Measurements from ENCODE around the gene BLVRB. TPM values are rescaled to one million over a fixed set of nuclear protein-coding genes. Genes with fewer than 3 reads are reported as not detected.

BLVRB gene
- total and polyA plus RNA-seq, 7 donors, result 74.1 to 204 (median 167) TPM

- Histone ChIP-seq H3K9me3 (no peaks in the 10 kb centered on the region), H3K27ac (peak overlapping the region; percentile 34), H3K4me1 (peaks cover 12% of the 10 kb centered on the region), H3K4me3 (no peak overlapping the region), H3K36me3 (ENCODE audit: insufficient read depth in 1 of 2, low read depth in 1 of 2) (peaks cover 0 to 16% of the 10 kb centered on the region in 2 donors), H3K27me3 (ENCODE audit: insufficient read depth in 3 of 3, low read length in 2 of 3) (no peaks in the 10 kb centered on the region)
- peak; percentile 32 to 64 for DNase-seq
- intact Hi-C loops (cut with DNase I), result no loop called here
- ATAC-seq, result no peak
- WGBS, 3 donors, result 74 to 80% (median 75%) methylated on average over 7 of the region's 7 CpGs
- TF ChIP-seq, protein P1, sequence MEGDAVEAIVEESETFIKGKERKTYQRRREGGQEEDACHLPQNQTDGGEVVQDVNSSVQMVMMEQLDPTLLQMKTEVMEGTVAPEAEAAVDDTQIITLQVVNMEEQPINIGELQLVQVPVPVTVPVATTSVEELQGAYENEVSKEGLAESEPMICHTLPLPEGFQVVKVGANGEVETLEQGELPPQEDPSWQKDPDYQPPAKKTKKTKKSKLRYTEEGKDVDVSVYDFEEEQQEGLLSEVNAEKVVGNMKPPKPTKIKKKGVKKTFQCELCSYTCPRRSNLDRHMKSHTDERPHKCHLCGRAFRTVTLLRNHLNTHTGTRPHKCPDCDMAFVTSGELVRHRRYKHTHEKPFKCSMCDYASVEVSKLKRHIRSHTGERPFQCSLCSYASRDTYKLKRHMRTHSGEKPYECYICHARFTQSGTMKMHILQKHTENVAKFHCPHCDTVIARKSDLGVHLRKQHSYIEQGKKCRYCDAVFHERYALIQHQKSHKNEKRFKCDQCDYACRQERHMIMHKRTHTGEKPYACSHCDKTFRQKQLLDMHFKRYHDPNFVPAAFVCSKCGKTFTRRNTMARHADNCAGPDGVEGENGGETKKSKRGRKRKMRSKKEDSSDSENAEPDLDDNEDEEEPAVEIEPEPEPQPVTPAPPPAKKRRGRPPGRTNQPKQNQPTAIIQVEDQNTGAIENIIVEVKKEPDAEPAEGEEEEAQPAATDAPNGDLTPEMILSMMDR (IDR thresholded peaks at IDR 0.05), result no peak
Observed at GRCh38 chr19:40461669-40462221, 3.8 kb downstream of the BLVRB start.

GRCh38 chr19:40460185-40460584, 5.4 kb downstream of the BLVRB start:
- TF ChIP-seq, protein P1 (IDR thresholded peaks at IDR 0.05), result no peak
- 87 to 94% (median 88%) methylated on average over 3 of the region's 3 CpGs for WGBS, 3 donors
- intact Hi-C loops (cut with DNase I), result no loop called here
- ATAC-seq (no peak), DNase-seq (no peak)
- peaks cover 2 to 32% of the 10 kb centered on the region in 2 donors for H3K36me3 ChIP-seq (ENCODE audit: insufficient read depth in 1 of 2, low read depth in 1 of 2)
- no peak overlapping the region for H3K4me3 ChIP-seq
- H3K27me3 ChIP-seq (ENCODE audit: insufficient read depth in 3 of 3, low read length in 2 of 3), result no peaks in the 10 kb centered on the region
- no peaks in the 10 kb centered on the region for H3K9me3 ChIP-seq
- no peak overlapping the region for H3K27ac ChIP-seq
- peaks cover 12% of the 10 kb centered on the region for H3K4me1 ChIP-seq

- no peak for ATAC-seq
- no peak overlapping the region for H3K4me3 ChIP-seq
- no peaks in the 10 kb centered on the region for H3K9me3 ChIP-seq
- TF ChIP-seq, protein P1 (IDR thresholded peaks at IDR 0.05), result no peak
- H3K4me1 ChIP-seq, result peaks cover 4% of the 10 kb centered on the region
- no peak for DNase-seq
- peaks cover 3 to 42% of the 10 kb centered on the region in 2 donors for H3K36me3 ChIP-seq (ENCODE audit: insufficient read depth in 1 of 2, low read depth in 1 of 2)
- 96% methylated on average over 3 of the region's 3 CpGs for WGBS, 3 donors
- intact Hi-C loops (cut with DNase I), result no loop called here
- no peaks in the 10 kb centered on the region for H3K27me3 ChIP-seq (ENCODE audit: insufficient read depth in 3 of 3, low read length in 2 of 3)
- H3K27ac ChIP-seq, result no peak overlapping the region
Observed at GRCh38 chr19:40458597-40458974, 7.0 kb downstream of the BLVRB start.

DNA sequence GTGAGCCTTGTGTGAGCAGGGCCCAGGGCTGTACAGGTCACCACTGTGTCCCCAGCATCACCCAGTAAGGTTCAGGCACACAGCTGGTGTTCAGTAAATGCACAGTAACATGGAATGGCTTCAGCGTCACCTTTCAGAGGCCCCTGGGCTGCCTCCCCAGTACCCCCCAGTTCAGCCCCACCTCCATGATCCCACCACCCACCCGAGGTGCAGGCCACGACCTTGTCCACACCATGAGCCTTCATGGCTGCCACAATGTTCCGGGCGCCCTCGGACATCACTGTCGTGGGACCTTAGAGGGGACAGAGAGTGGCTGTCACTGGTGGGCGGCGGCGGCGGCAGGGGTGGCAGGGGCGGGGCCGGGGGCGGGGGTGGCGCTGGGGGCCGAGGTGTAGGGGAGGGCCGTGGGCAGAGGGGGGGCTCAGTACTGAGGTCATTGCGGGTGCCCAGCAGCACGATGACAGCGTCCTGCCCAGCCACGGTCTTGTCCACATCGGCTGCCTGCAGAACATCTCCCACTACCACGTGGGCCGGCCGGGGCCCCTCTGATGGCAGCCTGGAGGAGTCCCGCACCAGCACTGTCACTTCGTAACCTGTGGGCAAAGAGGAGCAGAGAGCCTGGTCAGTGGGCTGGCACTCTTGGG, 7.5 kb downstream of the BLVRB start:
- intact Hi-C loops (cut with DNase I), result no loop called here
- H3K36me3 ChIP-seq (ENCODE audit: insufficient read depth in 1 of 2, low read depth in 1 of 2), result peaks cover 3 to 47% of the 10 kb centered on the region in 2 donors

More for the DNA sequence above, 7.5 kb downstream of the BLVRB start:
- TF ChIP-seq, protein P1 (IDR thresholded peaks at IDR 0.05), result no peak
- no peaks in the 10 kb centered on the region for H3K27me3 ChIP-seq (ENCODE audit: insufficient read depth in 3 of 3, low read length in 2 of 3)
- DNase-seq, result no peak
- H3K4me1 ChIP-seq, result peaks cover 2% of the 10 kb centered on the region
- WGBS, 3 donors, result 85 to 89% (median 89%) methylated on average over 18 to 27 of the region's 27 CpGs
- H3K4me3 ChIP-seq, result no peak overlapping the region
- H3K27ac ChIP-seq, result no peak overlapping the region
- no peak for ATAC-seq
- H3K9me3 ChIP-seq, result no peaks in the 10 kb centered on the region

Data from psoas muscle (tissue), 8 donors.